Measurements from ENCODE around the gene PCDHGB5.
A peak's percentile ranks its signal among the peaks of the same experiment; 100 is the strongest.
"Not testable (repeated sequence)": the region's sequence is repeated elsewhere in the genome, so short reads cannot be mapped to it uniquely, and the experiment has no call there.

Gene PCDHGB5

GRCh38 chr5:141412854-141413539 lies 15.2 kb downstream of the PCDHGB5 start, which contains the start of gene PCDHGA10:
PCDHGA10 (plus strand) TSS chr5:141412987; CDS start chr5:141413176, 189 bp downstream.
- DNase-seq = peak; percentile 52

DNA sequence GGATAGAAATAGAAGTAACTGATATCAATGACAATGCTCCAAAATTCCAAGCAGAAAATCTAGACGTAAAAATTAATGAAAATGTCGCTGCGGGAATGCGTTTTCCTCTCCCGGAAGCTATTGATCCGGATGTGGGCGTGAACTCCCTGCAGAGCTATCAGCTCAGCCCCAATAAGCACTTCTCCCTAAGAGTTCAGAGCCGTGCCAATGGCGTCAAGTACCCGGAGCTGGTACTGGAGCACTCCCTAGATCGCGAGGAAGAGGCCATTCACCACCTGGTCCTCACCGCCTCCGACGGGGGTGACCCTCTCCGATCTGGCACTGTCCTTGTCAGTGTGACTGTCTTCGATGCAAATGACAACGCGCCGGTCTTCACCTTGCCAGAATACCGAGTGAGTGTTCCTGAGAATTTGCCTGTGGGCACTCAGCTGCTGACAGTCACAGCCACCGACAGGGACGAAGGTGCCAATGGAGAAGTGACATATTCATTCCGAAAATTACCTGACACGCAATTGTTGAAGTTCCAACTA lies 15.9 kb downstream of the PCDHGB5 start:
- no peak for DNase-seq

DNA sequence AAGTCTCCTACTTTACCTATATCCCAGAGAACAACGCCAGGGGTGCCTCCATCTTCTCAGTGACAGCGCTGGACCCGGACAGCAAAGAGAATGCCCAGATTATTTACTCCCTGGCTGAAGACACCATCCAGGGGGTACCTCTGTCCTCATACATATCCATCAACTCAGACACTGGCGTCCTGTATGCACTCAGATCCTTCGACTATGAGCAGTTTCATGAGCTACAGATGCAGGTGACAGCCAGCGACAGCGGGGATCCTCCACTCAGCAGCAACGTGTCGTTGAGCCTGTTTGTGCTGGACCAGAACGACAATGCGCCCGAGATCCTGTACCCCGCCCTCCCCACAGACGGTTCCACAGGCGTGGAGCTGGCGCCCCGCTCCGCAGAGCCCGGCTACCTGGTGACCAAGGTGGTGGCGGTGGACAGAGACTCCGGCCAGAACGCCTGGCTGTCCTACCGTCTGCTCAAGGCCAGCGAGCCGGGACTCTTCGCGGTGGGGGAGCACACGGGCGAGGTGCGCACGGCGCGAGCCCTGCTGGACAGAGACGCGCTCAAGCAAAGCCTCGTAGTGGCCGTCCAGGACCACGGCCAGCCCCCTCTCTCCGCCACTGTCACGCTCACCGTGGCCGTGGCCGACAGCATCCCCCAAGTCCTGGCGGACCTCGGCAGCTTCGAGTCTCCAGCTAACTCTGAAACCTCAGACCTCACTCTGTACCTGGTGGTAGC lies 17.0 kb downstream of the PCDHGB5 start:
- not testable (repeated sequence) for DNase-seq

DNA sequence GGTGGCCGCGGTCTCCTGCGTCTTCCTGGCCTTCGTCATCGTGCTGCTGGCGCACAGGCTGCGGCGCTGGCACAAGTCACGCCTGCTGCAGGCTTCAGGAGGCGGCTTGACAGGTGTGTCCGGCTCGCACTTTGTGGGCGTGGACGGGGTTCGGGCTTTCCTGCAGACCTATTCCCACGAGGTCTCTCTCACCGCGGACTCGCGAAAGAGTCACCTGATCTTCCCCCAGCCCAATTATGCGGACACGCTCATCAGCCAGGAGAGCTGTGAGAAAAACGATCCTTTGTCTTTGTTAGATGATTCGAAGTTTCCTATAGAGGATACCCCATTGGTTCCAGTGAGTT lies 17.5 kb downstream of the PCDHGB5 start:
- DNase-seq = not testable (repeated sequence)

GRCh38 chr5:141417494-141418172 lies 19.9 kb downstream of the PCDHGB5 start, which contains the start of gene PCDHGB7:
PCDHGB7 (plus strand) TSS chr5:141417677; CDS start chr5:141417860, 183 bp downstream.
- DNase-seq = peak; percentile 73

- no peak for DNase-seq
Observed at GRCh38 chr5:141419074-141419880, 21.5 kb downstream of the PCDHGB5 start.

GRCh38 chr5:141420855-141421488 lies 23.2 kb downstream of the PCDHGB5 start, which contains the start of gene PCDHGA11:
PCDHGA11 (plus strand) TSS chr5:141421051; CDS start chr5:141421228, 177 bp downstream.
- peak; percentile 65 for DNase-seq

- peak; percentile 27 for DNase-seq
Observed at GRCh38 chr5:141421489-141421855, 23.7 kb downstream of the PCDHGB5 start.

DNA sequence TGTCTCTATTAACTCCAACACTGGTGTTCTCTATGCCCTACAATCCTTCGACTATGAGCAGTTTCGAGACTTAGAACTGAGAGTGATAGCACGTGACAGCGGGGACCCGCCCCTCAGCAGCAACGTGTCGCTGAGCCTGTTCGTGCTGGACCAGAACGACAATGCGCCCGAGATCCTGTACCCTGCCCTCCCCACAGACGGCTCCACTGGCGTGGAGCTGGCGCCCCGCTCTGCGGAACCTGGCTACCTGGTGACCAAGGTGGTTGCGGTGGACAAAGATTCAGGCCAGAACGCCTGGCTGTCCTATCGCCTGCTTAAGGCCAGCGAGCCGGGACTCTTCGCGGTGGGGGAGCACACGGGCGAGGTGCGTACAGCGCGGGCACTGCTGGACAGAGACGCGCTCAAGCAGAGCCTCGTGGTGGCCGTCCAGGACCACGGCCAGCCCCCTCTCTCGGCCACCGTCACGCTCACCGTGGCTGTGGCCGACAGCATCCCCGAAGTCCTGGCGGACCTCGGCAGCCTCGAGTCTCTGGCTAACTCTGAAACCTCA lies 25.1 kb downstream of the PCDHGB5 start:
- no peak for DNase-seq

GRCh38 chr5:141427783-141428426 lies 30.2 kb downstream of the PCDHGB5 start:
- no peak for DNase-seq

- peak; percentile 10 for DNase-seq
Observed at GRCh38 chr5:141430332-141431113, 32.8 kb downstream of the PCDHGB5 start, which contains the start of gene PCDHGA12. PCDHGA12 (plus strand) TSS chr5:141430507; CDS start chr5:141430760, 253 bp downstream.

DNA sequence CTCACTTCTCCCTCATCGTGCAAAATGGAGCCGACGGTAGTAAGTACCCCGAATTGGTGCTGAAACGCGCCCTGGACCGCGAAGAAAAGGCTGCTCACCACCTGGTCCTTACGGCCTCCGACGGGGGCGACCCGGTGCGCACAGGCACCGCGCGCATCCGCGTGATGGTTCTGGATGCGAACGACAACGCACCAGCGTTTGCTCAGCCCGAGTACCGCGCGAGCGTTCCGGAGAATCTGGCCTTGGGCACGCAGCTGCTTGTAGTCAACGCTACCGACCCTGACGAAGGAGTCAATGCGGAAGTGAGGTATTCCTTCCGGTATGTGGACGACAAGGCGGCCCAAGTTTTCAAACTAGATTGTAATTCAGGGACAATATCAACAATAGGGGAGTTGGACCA lies 33.5 kb downstream of the PCDHGB5 start:
- no peak for DNase-seq

- DNase-seq = not testable (repeated sequence)
Observed at GRCh38 chr5:141432308-141432707, 34.6 kb downstream of the PCDHGB5 start.

- not testable (repeated sequence) for DNase-seq
Observed at GRCh38 chr5:141432726-141433125, 35.0 kb downstream of the PCDHGB5 start.

DNA sequence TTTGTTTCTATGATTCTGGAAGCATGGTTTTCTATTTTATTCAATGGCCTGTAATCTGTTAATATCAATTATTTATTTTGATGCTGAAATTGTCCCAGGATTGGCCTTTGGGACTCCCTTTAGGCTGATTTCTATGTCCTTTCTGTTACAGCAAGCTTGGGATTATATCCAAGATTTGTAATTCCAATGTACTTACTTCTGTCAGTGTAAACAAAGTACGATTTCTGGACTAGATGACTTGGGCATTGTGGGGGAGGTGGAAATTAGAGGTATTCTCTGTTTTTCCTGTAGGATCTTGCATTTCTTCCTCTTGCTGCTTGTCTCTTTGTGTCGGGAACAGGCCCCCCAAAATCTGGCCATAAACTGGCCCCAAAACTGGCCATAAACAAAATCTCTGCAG lies 36.3 kb downstream of the PCDHGB5 start:
- DNase-seq = no peak

- DNase-seq = no peak
Observed at GRCh38 chr5:141437221-141437620, 39.5 kb downstream of the PCDHGB5 start.

DNA sequence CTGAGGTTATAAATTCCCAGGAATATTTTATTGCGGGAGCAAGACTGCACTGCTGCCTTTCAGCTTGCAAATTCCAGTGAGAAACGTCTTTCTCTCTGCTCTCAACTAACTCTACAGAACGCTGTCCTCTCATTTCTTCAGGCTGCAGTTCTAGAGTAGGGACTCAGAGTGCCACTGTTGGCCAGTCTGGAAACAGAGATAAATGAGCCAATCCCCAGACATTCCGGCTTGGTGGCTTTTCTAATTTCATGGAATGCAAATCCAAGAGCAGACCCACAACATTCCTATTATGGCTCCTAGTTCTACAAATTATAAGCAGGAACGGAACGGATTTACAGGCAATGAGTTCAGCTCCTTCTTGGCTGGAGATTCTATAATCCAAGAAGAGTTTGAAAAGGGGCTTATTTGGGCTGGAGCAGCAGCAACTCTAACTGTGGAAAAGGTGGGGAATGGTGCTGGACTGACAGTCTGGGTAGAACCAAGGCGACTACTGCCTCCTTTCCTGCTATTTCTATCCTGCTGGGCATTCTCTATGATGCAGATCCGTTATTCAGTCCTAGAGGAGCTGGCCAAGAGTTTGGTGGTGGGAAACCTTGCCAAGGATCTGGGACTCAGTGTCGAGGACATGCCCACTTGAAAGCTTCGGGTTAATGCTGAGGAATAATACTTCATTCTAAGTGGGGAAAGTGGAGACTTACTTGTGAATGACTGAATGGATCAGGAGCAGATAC lies 41.8 kb downstream of the PCDHGB5 start:
- DNase-seq = no peak

GRCh38 chr5:141440341-141440740 lies 42.6 kb downstream of the PCDHGB5 start:
- DNase-seq = no peak

- no peak for DNase-seq
Observed at GRCh38 chr5:141441571-141442170, 43.9 kb downstream of the PCDHGB5 start.

Data from eye (tissue), 1 donor.